ENCODE measurements around the gene PHAX. TPM values are rescaled to one million over a fixed set of nuclear protein-coding genes. Genes with fewer than 3 reads are reported as not detected.
A peak's percentile ranks its signal among the peaks of the same experiment; 100 is the strongest.
"Not testable (repeated sequence)": the region's sequence is repeated elsewhere in the genome, so short reads cannot be mapped to it uniquely, and the experiment has no call there.

The PHAX gene
- total RNA-seq, 5 donors from 2014 or later (not counting 1 experiment from before 2014, with no cell fraction given) = 19.7 to 37.3 (median 30.3) TPM

DNA sequence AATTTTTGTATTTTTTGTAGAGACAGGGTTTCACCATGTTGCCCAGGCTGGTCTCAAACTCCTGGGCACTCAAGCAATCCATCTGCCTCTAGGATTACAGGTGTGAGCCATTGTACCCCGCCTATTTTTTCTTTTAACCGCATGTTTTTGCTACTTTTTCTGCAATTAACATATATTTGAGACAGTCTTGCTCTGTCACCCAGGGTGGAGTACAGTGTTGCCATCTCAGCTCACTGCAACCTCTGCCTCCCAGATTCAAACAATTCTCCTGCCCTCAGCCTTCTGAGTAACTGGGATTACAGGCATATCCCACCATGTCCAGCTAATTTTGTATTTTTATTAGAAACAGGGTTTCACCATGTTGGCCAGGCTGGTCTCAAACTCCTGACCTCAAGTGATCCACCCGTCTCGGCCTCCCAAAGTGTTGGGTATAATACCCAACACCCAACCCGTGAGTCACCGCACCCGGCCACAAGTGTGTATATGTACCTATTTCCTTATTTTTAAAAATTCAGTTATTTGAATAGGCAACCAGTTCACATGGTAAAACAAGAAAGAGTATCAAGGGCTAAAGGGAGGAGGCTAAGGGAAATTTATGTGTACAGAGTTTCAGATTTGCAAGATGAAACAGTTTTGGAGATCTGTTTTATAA is 13.3 kb downstream of the PHAX start:
- Histone ChIP-seq H3K36me3 (ENCODE audit: control insufficient read depth in 2 of 2, extremely low read depth in 1 of 2, insufficient read depth in 1 of 2, low read length in 1 of 2) (peaks cover 3 to 55% of the 10 kb centered on the region in 2 donors), H3K4me3 (ENCODE audit: control insufficient read depth in 1 of 2, extremely low read depth in 1 of 2, low read length in 1 of 2) (no peak overlapping the region), H3K27ac (ENCODE audit: low read length) (no peak overlapping the region), H3K27me3 (replicated peaks in 1 of 2; ENCODE audit: control insufficient read depth in 2 of 2, extremely low read depth in 1 of 2, insufficient read depth in 2 of 2, low read length in 1 of 2) (no peaks in the 10 kb centered on the region), H3K9me3 (no peaks in the 10 kb centered on the region), H3K4me1 (ENCODE audit: control insufficient read depth in 1 of 2, extremely low read depth in 1 of 2, insufficient read depth in 2 of 2, low read length in 2 of 2) (peaks cover 0 to 9% of the 10 kb centered on the region in 2 experiments)
- Mint-ChIP-seq H3K36me3 (peaks cover 20% of the 10 kb centered on the region), H3K4me3 (no peak overlapping the region), H3K4me1 (peaks cover 25 to 32% (median 31%) of the 10 kb centered on the region in 3 donors), H3K27ac (no peak overlapping the region), H3K27me3 (no peaks in the 10 kb centered on the region), H3K9me3 (no peaks in the 10 kb centered on the region)
- no CpG with 5 or more reads among the region's 7 CpGs for WGBS (ENCODE audit: insufficient coverage)
- ChIA-PET POLR2A (interaction anchor here (0.6 to 0.7 kb wide), 2 partner anchors 9 to 42 kb away, joined by 3 to 5 read pairs; no protein-coding TSS in a partner anchor), CTCF (no interaction called here)
- DNase-seq (no peak), ATAC-seq (replicated peaks in 1 of 4) (no peak)

DNA sequence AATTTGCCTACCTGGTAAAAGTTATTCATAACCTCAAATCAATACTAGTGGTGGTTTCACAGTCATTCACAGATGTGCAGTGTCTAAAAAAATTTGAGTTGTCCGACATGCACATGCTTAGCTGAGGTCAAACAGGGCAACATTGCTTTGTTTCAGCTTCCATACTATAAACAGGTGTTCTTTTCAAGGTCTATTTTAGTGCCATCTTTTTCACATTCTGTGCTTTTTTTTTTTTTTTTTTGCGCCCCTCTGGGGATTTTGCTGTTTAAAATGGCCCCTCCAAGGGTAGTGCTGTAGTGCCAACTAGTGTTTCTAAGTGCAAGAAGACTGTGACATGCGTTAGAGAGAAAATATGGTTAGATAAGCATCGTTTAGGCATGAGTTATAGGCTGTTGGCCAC is 14.5 kb downstream of the PHAX start:
- Histone ChIP-seq H3K4me3 (ENCODE audit: control insufficient read depth in 1 of 2, extremely low read depth in 1 of 2, low read length in 1 of 2) (no peak overlapping the region), H3K9me3 (no peaks in the 10 kb centered on the region), H3K36me3 (ENCODE audit: control insufficient read depth in 2 of 2, extremely low read depth in 1 of 2, insufficient read depth in 1 of 2, low read length in 1 of 2) (peaks cover 3 to 53% of the 10 kb centered on the region in 2 donors), H3K27me3 (replicated peaks in 1 of 2; ENCODE audit: control insufficient read depth in 2 of 2, extremely low read depth in 1 of 2, insufficient read depth in 2 of 2, low read length in 1 of 2) (no peaks in the 10 kb centered on the region), H3K27ac (ENCODE audit: low read length) (no peak overlapping the region), H3K4me1 (ENCODE audit: control insufficient read depth in 1 of 2, extremely low read depth in 1 of 2, insufficient read depth in 2 of 2, low read length in 2 of 2) (peaks cover 0 to 9% of the 10 kb centered on the region in 2 experiments)
- Mint-ChIP-seq H3K4me1 (peaks cover 25 to 29% (median 26%) of the 10 kb centered on the region in 3 donors), H3K4me3 (no peak overlapping the region), H3K36me3 (peaks cover 18% of the 10 kb centered on the region), H3K9me3 (no peaks in the 10 kb centered on the region), H3K27ac (no peak overlapping the region), H3K27me3 (no peaks in the 10 kb centered on the region)
- WGBS (ENCODE audit: insufficient coverage) = 50% methylated on average over 1 of the region's 4 CpGs
- DNase-seq (no peak), ATAC-seq (replicated peaks in 1 of 4) (no peak)
- POLR2A ChIA-PET = interaction anchor here in 1 of 2 donors (0.6 kb wide), 1 partner anchor 12 kb away, joined by 7 read pairs; no protein-coding TSS in a partner anchor
- CTCF ChIA-PET = interaction anchor here in 1 of 2 donors (0.6 to 0.9 kb wide), 2 partner anchors 69 to 115 kb away, joined by 3 to 6 read pairs; no protein-coding TSS in a partner anchor

DNA sequence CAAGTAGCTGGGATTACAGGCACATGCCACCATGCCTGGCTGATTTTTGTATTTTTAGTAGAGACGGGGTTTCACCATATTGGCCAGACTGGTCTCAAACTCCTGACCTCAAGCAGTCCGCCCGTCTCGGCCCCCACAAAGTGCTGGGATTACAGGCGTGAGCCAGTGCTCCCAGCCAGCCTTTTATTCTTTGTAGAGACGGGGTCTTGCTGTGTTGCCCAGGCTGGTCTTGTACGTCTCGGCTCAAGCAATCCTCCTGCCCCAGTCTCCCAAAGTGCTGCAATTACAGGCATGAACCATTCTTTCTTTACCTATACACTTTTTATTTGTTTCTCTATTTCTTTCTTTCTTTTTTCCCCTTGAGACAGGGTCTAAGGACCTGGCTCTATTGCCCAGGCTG is 16.9 kb downstream of the PHAX start:
- ATAC-seq (replicated peaks in 1 of 4); H3K27ac ChIP-seq (ENCODE audit: low read length); H3K4me3 Mint-ChIP-seq; H3K36me3 Mint-ChIP-seq; H3K27me3 ChIP-seq (replicated peaks in 1 of 2; ENCODE audit: control insufficient read depth in 2 of 2, extremely low read depth in 1 of 2, insufficient read depth in 2 of 2, low read length in 1 of 2); H3K9me3 ChIP-seq; H3K9me3 Mint-ChIP-seq; H3K4me1 ChIP-seq (ENCODE audit: control insufficient read depth in 1 of 2, extremely low read depth in 1 of 2, insufficient read depth in 2 of 2, low read length in 2 of 2); DNase-seq; H3K27me3 Mint-ChIP-seq; POLR2A ChIA-PET; CTCF ChIA-PET; H3K27ac Mint-ChIP-seq; H3K4me3 ChIP-seq (ENCODE audit: control insufficient read depth in 1 of 2, extremely low read depth in 1 of 2, low read length in 1 of 2): not testable (repeated sequence)
- H3K4me1 Mint-ChIP-seq = peaks cover 8 to 15% (median 15%) of the 10 kb centered on the region in 3 donors
- H3K36me3 ChIP-seq (ENCODE audit: control insufficient read depth in 2 of 2, extremely low read depth in 1 of 2, insufficient read depth in 1 of 2, low read length in 1 of 2) = peaks cover 3 to 52% of the 10 kb centered on the region in 2 donors
- WGBS (ENCODE audit: insufficient coverage) = 100% methylated on average over 8 of the region's 8 CpGs

- POLR2A ChIA-PET = no interaction called here
- no peak for ATAC-seq (replicated peaks in 1 of 4)
- no peak overlapping the region for H3K27ac Mint-ChIP-seq
- H3K36me3 ChIP-seq (ENCODE audit: control insufficient read depth in 2 of 2, extremely low read depth in 1 of 2, insufficient read depth in 1 of 2, low read length in 1 of 2) = peaks cover 3 to 61% of the 10 kb centered on the region in 2 donors
- H3K27ac ChIP-seq (ENCODE audit: low read length) = no peak overlapping the region
- H3K4me3 ChIP-seq (ENCODE audit: control insufficient read depth in 1 of 2, extremely low read depth in 1 of 2, low read length in 1 of 2) = no peak overlapping the region
- WGBS (ENCODE audit: insufficient coverage) = no CpG with 5 or more reads among the region's 2 CpGs
- H3K4me1 Mint-ChIP-seq = peaks cover 0 to 7% (median 4%) of the 10 kb centered on the region in 3 donors
- no peaks in the 10 kb centered on the region for H3K9me3 Mint-ChIP-seq
- no peak for DNase-seq
- H3K4me3 Mint-ChIP-seq = no peak overlapping the region
- no peaks in the 10 kb centered on the region for H3K27me3 ChIP-seq (replicated peaks in 1 of 2; ENCODE audit: control insufficient read depth in 2 of 2, extremely low read depth in 1 of 2, insufficient read depth in 2 of 2, low read length in 1 of 2)
- H3K9me3 ChIP-seq = no peaks in the 10 kb centered on the region
- CTCF ChIA-PET = interaction anchor here in 1 of 2 donors (0.6 to 0.7 kb wide), 2 partner anchors 240 to 1106 kb away, joined by 3 read pairs; no protein-coding TSS in a partner anchor
- H3K27me3 Mint-ChIP-seq = no peaks in the 10 kb centered on the region
- H3K4me1 ChIP-seq (ENCODE audit: control insufficient read depth in 1 of 2, extremely low read depth in 1 of 2, insufficient read depth in 2 of 2, low read length in 2 of 2) = no peaks in the 10 kb centered on the region
- H3K36me3 Mint-ChIP-seq = peaks cover 19% of the 10 kb centered on the region
Observed at GRCh38 chr5:126619781-126620180, 19.0 kb downstream of the PHAX start.

GRCh38 chr5:126624534-126624933 is 23.8 kb downstream of the PHAX start:
- ChIA-PET CTCF (interaction anchor here in 1 of 2 donors (0.6 kb wide), 1 partner anchor 108 kb away, joined by 3 read pairs; no protein-coding TSS in a partner anchor), POLR2A (no interaction called here)
- WGBS (ENCODE audit: insufficient coverage) = 40% methylated on average over 1 of the region's 4 CpGs
- Histone ChIP-seq H3K27me3 (replicated peaks in 1 of 2; ENCODE audit: control insufficient read depth in 2 of 2, extremely low read depth in 1 of 2, insufficient read depth in 2 of 2, low read length in 1 of 2) (no peaks in the 10 kb centered on the region), H3K4me1 (ENCODE audit: control insufficient read depth in 1 of 2, extremely low read depth in 1 of 2, insufficient read depth in 2 of 2, low read length in 2 of 2) (no peaks in the 10 kb centered on the region), H3K4me3 (ENCODE audit: control insufficient read depth in 1 of 2, extremely low read depth in 1 of 2, low read length in 1 of 2) (no peak overlapping the region), H3K27ac (ENCODE audit: low read length) (no peak overlapping the region), H3K9me3 (no peaks in the 10 kb centered on the region), H3K36me3 (ENCODE audit: control insufficient read depth in 2 of 2, extremely low read depth in 1 of 2, insufficient read depth in 1 of 2, low read length in 1 of 2) (peaks cover 5 to 40% of the 10 kb centered on the region in 2 donors)
- Mint-ChIP-seq H3K36me3 (peaks cover 27% of the 10 kb centered on the region), H3K4me1 (no peaks in the 10 kb centered on the region), H3K9me3 (no peaks in the 10 kb centered on the region), H3K4me3 (no peak overlapping the region), H3K27me3 (no peaks in the 10 kb centered on the region), H3K27ac (peak overlapping the region in 1 of 2 donors; percentile 0)
- DNase-seq (no peak), ATAC-seq (replicated peaks in 1 of 4) (no peak)

GRCh38 chr5:126628102-126628501 is 27.4 kb downstream of the PHAX start:
- ChIA-PET POLR2A (interaction anchor here in 1 of 2 donors (0.6 kb wide), 1 partner anchor 706 kb away, joined by 3 read pairs; no protein-coding TSS in a partner anchor), CTCF (no interaction called here)
- Mint-ChIP-seq H3K36me3 (peaks cover 19% of the 10 kb centered on the region), H3K27ac (no peak overlapping the region), H3K4me1 (no peaks in the 10 kb centered on the region), H3K9me3 (no peaks in the 10 kb centered on the region), H3K4me3 (no peak overlapping the region), H3K27me3 (no peaks in the 10 kb centered on the region)
- no peak overlapping the region for H3K27ac ChIP-seq (ENCODE audit: low read length)
- 97% methylated on average over 9 of the region's 11 CpGs for WGBS (ENCODE audit: insufficient coverage)
- H3K27me3 ChIP-seq (replicated peaks in 1 of 2; ENCODE audit: control insufficient read depth in 2 of 2, extremely low read depth in 1 of 2, insufficient read depth in 2 of 2, low read length in 1 of 2) = no peaks in the 10 kb centered on the region
- H3K9me3 ChIP-seq = no peaks in the 10 kb centered on the region
- no peak overlapping the region for H3K4me3 ChIP-seq (ENCODE audit: control insufficient read depth in 1 of 2, extremely low read depth in 1 of 2, low read length in 1 of 2)
- ATAC-seq (replicated peaks in 1 of 4) (no peak), DNase-seq (no peak)
- no peaks in the 10 kb centered on the region for H3K4me1 ChIP-seq (ENCODE audit: control insufficient read depth in 1 of 2, extremely low read depth in 1 of 2, insufficient read depth in 2 of 2, low read length in 2 of 2)
- peaks cover 5 to 18% of the 10 kb centered on the region in 2 donors for H3K36me3 ChIP-seq (ENCODE audit: control insufficient read depth in 2 of 2, extremely low read depth in 1 of 2, insufficient read depth in 1 of 2, low read length in 1 of 2)
